Neuronal stem cell (in vitro differentiated cells): ENCODE measurements around the gene ACP2.
"Not testable (repeated sequence)": the region's sequence is repeated elsewhere in the genome, so short reads cannot be mapped to it uniquely, and the experiment has no call there.

ENCODE experiments used
- DNase-seq: peaks from one replicate; pipeline ENCODE4 v3.0.0-alpha.2; 2013; ENCODE audit warnings: low spot score
- H2AFZ ChIP-seq: one replicate; pipeline ENCODE4 v1.6.1; 2013; ENCODE audit warnings: mild to moderate bottlenecking, low read length, inconsistent platforms
- H2AK5ac ChIP-seq: 2 replicates; pipeline ENCODE4 v1.6.1; 2013; ENCODE audit warnings: low read depth, mild to moderate bottlenecking, inconsistent platforms, low read length, moderate library complexity, mixed read lengths
- H2BK120ac ChIP-seq: 2 replicates; pipeline ENCODE4 v1.6.1; 2013; ENCODE audit warnings: low read depth, mild to moderate bottlenecking, inconsistent platforms, low read length, moderate library complexity, mixed read lengths
- H2BK12ac ChIP-seq: one replicate; pipeline ENCODE4 v1.6.1; 2013; ENCODE audit warnings: low read length, inconsistent platforms
- H2BK15ac ChIP-seq: 2 replicates; pipeline ENCODE4 v1.6.1; 2013; ENCODE audit warnings: mild to moderate bottlenecking, low read length, inconsistent platforms, mixed read lengths
- H2BK5ac ChIP-seq: one replicate; pipeline ENCODE4 v1.6.1; 2013; ENCODE audit warnings: inconsistent platforms, mild to moderate bottlenecking, low read length, moderate library complexity
- H3K14ac ChIP-seq: one replicate; pipeline ENCODE4 v1.6.1; 2013; ENCODE audit warnings: low read length, inconsistent platforms
- H3K18ac ChIP-seq: 2 replicates; pipeline ENCODE4 v1.6.1; 2013; ENCODE audit warnings: low read length, inconsistent platforms
- H3K23ac ChIP-seq: 2 replicates; pipeline ENCODE4 v1.6.1; 2013; ENCODE audit warnings: low read depth, mild to moderate bottlenecking, mixed read lengths, low read length, inconsistent platforms; ENCODE audit not compliant: poor library complexity
- H3K27ac ChIP-seq: replicated peaks from 3 replicates; pipeline ENCODE4 v1.5.1; 2013; ENCODE audit warnings: low read length, inconsistent platforms
- H3K27me3 ChIP-seq, 3 experiments: 2 replicates each; pipeline ENCODE4 v1.6.1; 2013; ENCODE audit warnings: low read length in 3 of 3, mild to moderate bottlenecking in 2 of 3, inconsistent platforms in 1 of 3, low read depth in 1 of 3, mixed read lengths in 1 of 3, moderate library complexity in 1 of 3; ENCODE audit not compliant: control insufficient read depth in 3 of 3, insufficient read depth in 3 of 3
- H3K36me3 ChIP-seq, 2 donors: replicated peaks in 1 of 2; 2 replicates each; pipeline ENCODE4 v1.6.1; 2013; ENCODE audit warnings: low read length in 2 of 2; ENCODE audit not compliant: control insufficient read depth in 2 of 2, insufficient read depth in 2 of 2
- H3K4ac ChIP-seq: 2 replicates; pipeline ENCODE4 v1.6.1; 2013; ENCODE audit warnings: inconsistent platforms, mild to moderate bottlenecking, low read length, moderate library complexity
- H3K4me1 ChIP-seq, 2 donors: 1 replicate in 1 of 2; 2 replicates in 1 of 2; pipeline ENCODE4 v1.6.1; 2013; ENCODE audit warnings: low read length in 2 of 2, low read depth in 1 of 2; ENCODE audit not compliant: control insufficient read depth in 2 of 2, insufficient read depth in 1 of 2
- H3K4me2 ChIP-seq: one replicate; pipeline ENCODE4 v1.6.1; 2013; ENCODE audit warnings: mild to moderate bottlenecking, low read length, inconsistent platforms; ENCODE audit not compliant: insufficient read depth, poor library complexity, severe bottlenecking
- H3K4me3 ChIP-seq, 2 donors: 2 replicates each; pipeline ENCODE4 v1.5.1; 2013; ENCODE audit warnings: low read length in 2 of 2, mild to moderate bottlenecking in 2 of 2, inconsistent platforms in 1 of 2, moderate library complexity in 1 of 2
- H3K79me1 ChIP-seq: one replicate; pipeline ENCODE4 v1.6.1; 2013; ENCODE audit warnings: low read depth, mild to moderate bottlenecking, inconsistent platforms, low read length, moderate library complexity
- H3K9ac ChIP-seq: one replicate; pipeline ENCODE4 v1.6.1; 2013; ENCODE audit warnings: mild to moderate bottlenecking, low read depth, low read length, inconsistent platforms; ENCODE audit not compliant: poor library complexity
- H3K9me3 ChIP-seq, 2 donors: replicated peaks in 1 of 2; 2 replicates each; pipeline versions ENCODE3 to v1.6.1; 2013; ENCODE audit warnings: low read length in 2 of 2, mild to moderate bottlenecking in 2 of 2, inconsistent platforms in 1 of 2, low read depth in 1 of 2, mixed read lengths in 1 of 2, moderate library complexity in 1 of 2; ENCODE audit not compliant: control insufficient read depth in 2 of 2, insufficient read depth in 1 of 2
- H4K8ac ChIP-seq: one replicate; pipeline ENCODE4 v1.6.1; 2013; ENCODE audit warnings: low read depth, mild to moderate bottlenecking, inconsistent platforms, low read length, moderate library complexity
- H4K91ac ChIP-seq: one replicate; pipeline ENCODE4 v1.6.1; 2013; ENCODE audit warnings: low read length, low read depth, mild to moderate bottlenecking, inconsistent platforms; ENCODE audit not compliant: poor library complexity
- WGBS, 2 donors: extraction: QIAGEN DNeasy Blood & Tissue Kit; methylation state at CpG; one replicate each; pipeline ENCODE4 v1.1.7; 2013; ENCODE audit warnings: missing lambda C conversion rate in 2 of 2, mixed read lengths in 1 of 2; ENCODE audit not compliant: insufficient read length in 2 of 2, insufficient replicate concordance in 1 of 2; ENCODE audit errors: extremely low coverage in 2 of 2; 5-methylcytosine and 5-hydroxymethylcytosine counted together

ACP2 gene

GRCh38 chr11:47212938-47213337 is 35.7 kb downstream of the ACP2 start:
- peaks cover 7% of the 10 kb centered on the region for H3K79me1 ChIP-seq
- DNase-seq, result no peak
- peak overlapping the region; percentile 59 for H2BK12ac ChIP-seq
- H4K8ac ChIP-seq, result no peak overlapping the region
- H2BK120ac ChIP-seq, result no peak overlapping the region
- no CpG with 5 or more reads among the region's 12 CpGs for WGBS, 2 donors
- no peak overlapping the region for H3K14ac ChIP-seq
- no peak overlapping the region for H3K18ac ChIP-seq
- H4K91ac ChIP-seq, result no peak overlapping the region
- H2AFZ ChIP-seq, result no peak overlapping the region
- H3K23ac ChIP-seq, result peak overlapping the region; percentile 55
- H3K9me3 ChIP-seq, result no peaks in the 10 kb centered on the region
- H3K27me3 ChIP-seq, result no peaks in the 10 kb centered on the region
- peak overlapping the region in 1 of 2 donors; percentile 70 for H3K4me3 ChIP-seq
- no peak overlapping the region for H3K9ac ChIP-seq
- H3K4me1 ChIP-seq, result peaks cover 5 to 10% of the 10 kb centered on the region in 2 donors
- peak overlapping the region; percentile 95 for H3K4ac ChIP-seq
- H2BK15ac ChIP-seq, result peak overlapping the region; percentile 96
- peak overlapping the region; percentile 81 for H2AK5ac ChIP-seq
- H3K27ac ChIP-seq, result no peak overlapping the region
- peak overlapping the region; percentile 53 for H2BK5ac ChIP-seq
- H3K36me3 ChIP-seq, result peaks cover 0 to 3% of the 10 kb centered on the region in 2 donors
- no peak overlapping the region for H3K4me2 ChIP-seq

GRCh38 chr11:47208628-47209027 is 40.0 kb downstream of the ACP2 start:
- H3K9me3 ChIP-seq, result no peaks in the 10 kb centered on the region
- no peak overlapping the region for H4K91ac ChIP-seq
- DNase-seq, result no peak
- H3K27me3 ChIP-seq, result peaks cover 0 to 11% (median 0%) of the 10 kb centered on the region in 3 experiments
- no peak overlapping the region for H2AK5ac ChIP-seq
- no peak overlapping the region for H2BK5ac ChIP-seq
- no peak overlapping the region for H3K18ac ChIP-seq
- no peak overlapping the region for H3K4me2 ChIP-seq
- no peak overlapping the region for H3K4me3 ChIP-seq
- no peaks in the 10 kb centered on the region for H3K36me3 ChIP-seq
- no peak overlapping the region for H2AFZ ChIP-seq
- WGBS, 2 donors, result no CpG with 5 or more reads among the region's 5 CpGs
- H3K14ac ChIP-seq, result no peak overlapping the region
- H3K9ac ChIP-seq, result no peak overlapping the region
- H2BK15ac ChIP-seq, result no peak overlapping the region
- no peaks in the 10 kb centered on the region for H3K79me1 ChIP-seq
- no peak overlapping the region for H3K27ac ChIP-seq
- H3K23ac ChIP-seq, result no peak overlapping the region
- H4K8ac ChIP-seq, result no peak overlapping the region
- H2BK120ac ChIP-seq, result no peak overlapping the region
- peaks cover 0 to 2% of the 10 kb centered on the region in 2 donors for H3K4me1 ChIP-seq
- no peak overlapping the region for H2BK12ac ChIP-seq
- no peak overlapping the region for H3K4ac ChIP-seq

GRCh38 chr11:47208008-47208552 is 40.5 kb downstream of the ACP2 start:
- H2AK5ac ChIP-seq, H4K8ac ChIP-seq, H2BK12ac ChIP-seq, H3K4me3 ChIP-seq, H3K4me1 ChIP-seq, DNase-seq, H2BK120ac ChIP-seq, H3K79me1 ChIP-seq, H3K14ac ChIP-seq, H4K91ac ChIP-seq, H2AFZ ChIP-seq, H3K9me3 ChIP-seq, H3K4me2 ChIP-seq, H2BK5ac ChIP-seq, H3K27ac ChIP-seq, H3K23ac ChIP-seq, H3K36me3 ChIP-seq, H3K4ac ChIP-seq, H3K9ac ChIP-seq, H3K18ac ChIP-seq, H2BK15ac ChIP-seq: not testable (repeated sequence)
- no CpG with 5 or more reads among the region's 13 CpGs for whole genome bisulfite sequencing, 2 donors
- peaks cover 0 to 11% (median 0%) of the 10 kb centered on the region in 3 experiments for H3K27me3 ChIP-seq

GRCh38 chr11:47207459-47207858 is 41.2 kb downstream of the ACP2 start:
- no CpG with 5 or more reads among the region's 6 CpGs for WGBS, 2 donors
- no peak overlapping the region for H3K4me2 ChIP-seq
- no peak overlapping the region for H4K91ac ChIP-seq

More at GRCh38 chr11:47207459-47207858, 41.2 kb downstream of the ACP2 start:
- Histone ChIP-seq H3K9ac (no peak overlapping the region), H2BK5ac (no peak overlapping the region), H3K9me3 (no peaks in the 10 kb centered on the region), H4K8ac (no peak overlapping the region), H2AK5ac (no peak overlapping the region), H3K27ac (no peak overlapping the region), H3K4me3 (no peak overlapping the region), H3K4me1 (no peaks in the 10 kb centered on the region), H2BK120ac (no peak overlapping the region), H3K27me3 (peaks cover 0 to 16% (median 0%) of the 10 kb centered on the region in 3 experiments), H3K18ac (no peak overlapping the region), H2AFZ (no peak overlapping the region), H3K4ac (no peak overlapping the region), H2BK12ac (peak overlapping the region; percentile 63), H2BK15ac (no peak overlapping the region), H3K23ac (no peak overlapping the region), H3K79me1 (no peaks in the 10 kb centered on the region), H3K14ac (no peak overlapping the region), H3K36me3 (no peaks in the 10 kb centered on the region)
- DNase-seq, result no peak
